ENCODE results near the gene SMAD7.

GRCh38 chr18:48924630-48925490 is 25.9 kb downstream of the SMAD7 start:
- no peak for TF ChIP-seq CTCF (IDR thresholded peaks at IDR 0.05)
- no peak for TF ChIP-seq ZFX (IDR thresholded peaks at IDR 0.05; ENCODE audit: borderline replicate concordance)
